HepG2 (cell line): ENCODE measurements around the gene SNAI3. TPM values are rescaled to one million over a fixed set of nuclear protein-coding genes. Genes with fewer than 3 reads are reported as not detected.

ENCODE experiments used
- ATAD3A ChIP-seq: sonication (generic); formaldehyde crosslinking; IDR thresholded peaks from 2 replicates; pipeline ENCODE4 v1.4.0; 2020; ENCODE audit warnings: missing genetic modification reagents
- IKZF5 ChIP-seq: IDR thresholded peaks from 2 replicates; pipeline ENCODE4 v1.6.1; 2018; ENCODE audit warnings: missing genetic modification reagents, mild to moderate bottlenecking, missing compliant biosample characterization
- ISX ChIP-seq: sonication (generic); formaldehyde crosslinking; conservative IDR thresholded peaks from 2 replicates; pipeline ENCODE4 v1.5.0; 2020; ENCODE audit warnings: missing genetic modification reagents
- MXI1 ChIP-seq: IDR thresholded peaks from 3 replicates; pipeline ENCODE4 v1.6.1; 2012; ENCODE audit warnings: low read depth, low read length, inconsistent platforms, borderline replicate concordance
- SRSF9 ChIP-seq: fragments of 200-400 bp; formaldehyde crosslinking; IDR thresholded peaks from 2 replicates; pipeline ENCODE4 v1.6.1; 2018; ENCODE audit warnings: borderline replicate concordance, mild to moderate bottlenecking, low read depth, low read length; ENCODE audit not compliant: insufficient read depth, poor library complexity, severe bottlenecking
- ZBTB44 ChIP-seq: sonication (generic); formaldehyde crosslinking; IDR thresholded peaks from 2 replicates; pipeline ENCODE4 v1.4.0; 2020; ENCODE audit warnings: missing genetic modification reagents
- ZC3H4 ChIP-seq: sonication (generic); formaldehyde crosslinking; IDR thresholded peaks from 2 replicates; pipeline ENCODE4 v1.4.0; 2020; ENCODE audit warnings: missing genetic modification reagents, borderline replicate concordance
- ZHX2 ChIP-seq, 2 experiments: sonication (generic) in 1 of 2; formaldehyde crosslinking in 1 of 2; IDR thresholded peaks; 2 replicates each; pipeline versions ENCODE4 v1.6.1 to v1.9.0; 2014 to 2022; ENCODE audit warnings: antibody characterized with exemption in 1 of 2, borderline replicate concordance in 1 of 2, inconsistent platforms in 1 of 2, low read depth in 1 of 2, missing genetic modification reagents in 1 of 2
- ZNF142 ChIP-seq: sonication (generic); formaldehyde crosslinking; IDR thresholded peaks from 2 replicates; pipeline ENCODE4 v1.4.0; 2020; ENCODE audit warnings: missing genetic modification reagents
- ZNF431 ChIP-seq: sonication (generic); formaldehyde crosslinking; IDR thresholded peaks from 2 replicates; pipeline ENCODE4 v1.9.0; 2022; ENCODE audit warnings: missing genetic modification reagents, low read depth, mild to moderate bottlenecking, borderline replicate concordance
- ZNF564 ChIP-seq: sonication (generic); formaldehyde crosslinking; IDR thresholded peaks from 2 replicates; pipeline ENCODE4 v1.8.1; 2023; ENCODE audit warnings: mild to moderate bottlenecking, missing genetic modification reagents
- ZNF768 ChIP-seq: sonication (generic); formaldehyde crosslinking; IDR thresholded peaks from 2 replicates; pipeline ENCODE4 v1.4.0; 2020; ENCODE audit warnings: missing genetic modification reagents
- polyA plus RNA-seq, 8 experiments: library from polyadenylated mRNA; depleted of rRNA in 3 of 8; stranded (reverse) in 7 of 8; unstranded in 1 of 8; fragments of >200 nt; fragmentation: Illumina TruSeq in 4 of 8; extraction: Trizol in 4 of 8; gene quantifications; 2 replicates each; pipeline versions ENCODE4 v1.2.1 to v1.2.3, GENCODE V29; 2011 to 2016; ENCODE audit warnings: low read depth in 4 of 8, missing spikeins in 1 of 8, mixed read lengths in 1 of 8; ENCODE audit not compliant: insufficient read depth in 1 of 8
- total RNA-seq, 5 experiments: library from RNA; depleted of rRNA; stranded (reverse); fragments of >200 nt; fragmentation: Illumina TruSeq; extraction: Trizol; gene quantifications; 2 replicates each; pipeline ENCODE4 v1.2.3, GENCODE V29; 2016; ENCODE audit warnings: low read depth in 1 of 5

Gene SNAI3
- total and polyA plus RNA-seq, 2 of the 13 experiments (the other 11 are each of a cell fraction or from before 2014, with no cell fraction given), result 0.09 to 0.18 TPM

GRCh38 chr16:88662843-88663606, 23.3 kb downstream of the SNAI3 start, which contains the start of gene MVD (continued):
- TF ChIP-seq ZHX2 (IDR thresholded peaks at IDR 0.05; ENCODE audit: low read depth) (peak; percentile 61; the same call in 1 of the 2 replicates), ZHX2 (CRISPR knock-in tag; IDR thresholded peaks at IDR 0.05; ENCODE audit: borderline replicate concordance) (no peak), ZNF142 (peak; percentile 80), ZC3H4 (peak; percentile 47; the same call in 1 of the 2 replicates), ZNF768 (CRISPR knock-in tag) (peak; percentile 68), IKZF5 (peak; percentile 73), ZNF431 (CRISPR knock-in tag) (no peak; the same call in 1 of the 2 replicates), ZBTB44 (CRISPR knock-in tag) (0 out of 2 replicates have a peak, but pooled peaks have one; percentile 80), ISX (CRISPR knock-in tag) (no peak), MXI1 (peak; percentile 88; the same call in 2 of the 3 replicates), ZNF564 (CRISPR knock-in tag) (peak; percentile 86; the same call in 1 of the 2 replicates), SRSF9 (no peak), ATAD3A (CRISPR knock-in tag) (no peak)
